Measurements from ENCODE around the gene ACVRL1. TPM values are rescaled to one million over a fixed set of nuclear protein-coding genes. Genes with fewer than 3 reads are reported as not detected.

Gene ACVRL1
- total RNA-seq, 2 experiments from 2014 or later: not detected

DNA sequence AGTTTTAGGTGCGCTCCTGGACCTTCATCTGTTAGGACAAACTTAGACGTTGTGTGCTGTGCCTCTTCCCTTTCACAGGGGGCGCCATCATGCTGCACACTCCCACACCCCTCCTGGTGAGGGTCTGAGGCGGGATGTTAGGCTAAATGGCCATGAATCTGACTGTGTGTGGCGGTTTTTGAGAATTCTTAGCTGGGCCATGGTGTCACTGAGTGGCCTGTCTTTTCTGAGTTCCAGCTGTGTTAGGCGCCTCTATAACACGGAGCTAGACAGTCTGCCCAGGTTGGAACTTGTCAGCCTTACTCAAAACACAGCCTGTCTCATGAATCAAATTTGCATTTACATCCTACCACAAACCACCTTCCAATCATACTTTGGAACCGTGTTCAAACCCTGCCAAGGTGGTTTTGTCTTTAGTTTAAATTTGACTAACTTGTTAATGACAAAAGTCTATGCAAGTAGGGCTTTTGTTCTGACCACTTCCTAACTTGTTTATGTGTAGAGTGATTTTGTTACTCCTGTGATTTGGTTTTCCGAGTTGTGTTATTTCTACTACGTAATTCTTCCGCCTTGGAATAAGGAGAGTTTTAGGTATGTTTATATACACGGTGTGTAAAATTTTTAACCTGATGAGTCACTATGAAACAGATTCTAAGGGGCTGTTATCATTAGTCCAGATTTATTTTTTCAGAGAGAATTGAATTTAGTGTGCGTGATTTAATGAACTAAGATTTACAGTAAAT is 63.8 kb downstream of the ACVRL1 start:
- peak; percentile 83 for ATAC-seq
- CTCF ChIA-PET: interaction anchor here (0.9 to 4.0 kb wide), 20 partner anchors 10 to 602 kb away, joined by 3 to 62 read pairs (median 8); partner anchors contain the start of genes ACVR1B, ANKRD33 and NR4A1
- peaks cover 12% of the 10 kb centered on the region for H3K36me3 Mint-ChIP-seq (ENCODE audit: low read depth)

DNA sequence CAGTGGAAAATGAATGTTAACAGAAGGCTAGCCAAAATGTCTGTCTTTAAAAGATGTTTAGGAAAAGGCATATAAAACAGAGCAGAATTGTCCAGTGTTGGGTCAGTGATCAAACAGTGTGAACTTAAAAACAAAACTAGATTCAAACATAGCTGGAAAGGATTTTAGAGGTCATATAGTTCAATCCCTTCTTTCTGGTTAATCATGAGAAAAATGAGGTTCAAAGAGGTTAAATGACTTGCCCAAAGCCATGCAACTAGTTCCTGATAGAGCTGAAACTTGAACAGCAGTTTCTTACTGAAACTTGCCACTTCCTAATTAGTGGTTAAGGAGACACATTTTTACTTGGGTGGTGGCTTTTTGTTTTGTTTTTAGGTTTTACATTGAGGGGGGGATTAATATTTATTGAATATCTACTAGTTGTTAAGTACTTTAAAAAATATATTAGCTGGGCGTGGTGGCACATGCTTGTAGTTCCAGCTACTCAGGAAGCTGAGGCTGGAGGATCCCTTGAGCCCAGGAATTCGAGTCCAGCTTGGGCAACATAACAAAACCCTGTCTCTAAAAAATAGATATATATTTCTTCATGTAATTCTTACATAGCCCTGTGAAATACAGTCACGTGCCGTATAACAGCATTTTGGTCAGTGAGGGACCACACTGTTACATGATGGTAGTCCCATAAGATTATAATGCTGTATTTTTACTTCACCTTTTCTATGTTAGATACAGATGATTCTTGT is 64.5 kb downstream of the ACVRL1 start:
- POLR2A ChIA-PET: no interaction called here
- H3K4me1 Mint-ChIP-seq (ENCODE audit: low read depth): peaks cover 70% of the 10 kb centered on the region
- peak overlapping the region; percentile 80 for H3K27ac Mint-ChIP-seq
- CTCF ChIA-PET: interaction anchor here (1.0 to 4.0 kb wide), 13 partner anchors 10 to 84 kb away, joined by 3 to 62 read pairs (median 8); partner anchors contain the start of genes ACVR1B and ANKRD33
- no peaks in the 10 kb centered on the region for H3K9me3 Mint-ChIP-seq (ENCODE audit: insufficient read depth)
- ATAC-seq (no peak), DNase-seq (no peak)
- H3K4me3 Mint-ChIP-seq: peak overlapping the region; percentile 62
- H3K36me3 Mint-ChIP-seq (ENCODE audit: low read depth): peaks cover 20% of the 10 kb centered on the region
- peaks cover 8% of the 10 kb centered on the region for H3K27me3 Mint-ChIP-seq (ENCODE audit: low read depth)

More for the DNA sequence above, 63.8 kb downstream of the ACVRL1 start:
- Mint-ChIP-seq H3K4me3 (peak overlapping the region; percentile 62), H3K9me3 (ENCODE audit: insufficient read depth) (no peaks in the 10 kb centered on the region), H3K4me1 (ENCODE audit: low read depth) (peaks cover 62% of the 10 kb centered on the region), H3K27ac (peak overlapping the region; percentile 80), H3K27me3 (ENCODE audit: low read depth) (peaks cover 8% of the 10 kb centered on the region)
- DNase-seq: peak; percentile 71
- POLR2A ChIA-PET: interaction anchor here (0.9 kb wide), 1 partner anchor 13 kb away, joined by 3 read pairs; no protein-coding TSS in a partner anchor

DNA sequence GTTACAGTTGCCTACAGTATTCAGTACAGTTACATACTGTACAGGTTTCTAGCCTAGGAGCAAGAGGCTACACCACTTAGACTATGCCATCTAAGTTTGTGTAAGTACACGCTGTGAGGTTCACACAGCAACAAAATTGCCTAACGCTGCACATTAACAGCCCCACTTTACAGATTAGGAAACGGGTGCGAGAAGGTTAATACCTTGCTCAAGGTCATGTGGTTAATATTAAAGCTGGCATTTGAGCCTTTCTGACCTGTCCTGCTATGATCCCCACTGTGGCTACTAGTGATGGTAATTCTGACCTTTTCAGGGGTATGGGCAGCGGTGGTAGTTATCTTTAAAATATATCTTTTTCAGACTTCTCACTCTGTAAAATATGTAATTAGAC is 65.1 kb downstream of the ACVRL1 start:
- ChIA-PET CTCF (interaction anchor here (1.0 to 4.0 kb wide), 9 partner anchors 9 to 60 kb away, joined by 3 to 62 read pairs (median 11); no protein-coding TSS in a partner anchor), POLR2A (no interaction called here)
- Mint-ChIP-seq H3K27ac (peak overlapping the region; percentile 75), H3K27me3 (ENCODE audit: low read depth) (peaks cover 8% of the 10 kb centered on the region), H3K9me3 (ENCODE audit: insufficient read depth) (no peaks in the 10 kb centered on the region), H3K4me1 (ENCODE audit: low read depth) (peaks cover 72% of the 10 kb centered on the region), H3K4me3 (peak overlapping the region; percentile 52), H3K36me3 (ENCODE audit: low read depth) (peaks cover 21% of the 10 kb centered on the region)
- ATAC-seq: peak; percentile 24
- DNase-seq: no peak

DNA sequence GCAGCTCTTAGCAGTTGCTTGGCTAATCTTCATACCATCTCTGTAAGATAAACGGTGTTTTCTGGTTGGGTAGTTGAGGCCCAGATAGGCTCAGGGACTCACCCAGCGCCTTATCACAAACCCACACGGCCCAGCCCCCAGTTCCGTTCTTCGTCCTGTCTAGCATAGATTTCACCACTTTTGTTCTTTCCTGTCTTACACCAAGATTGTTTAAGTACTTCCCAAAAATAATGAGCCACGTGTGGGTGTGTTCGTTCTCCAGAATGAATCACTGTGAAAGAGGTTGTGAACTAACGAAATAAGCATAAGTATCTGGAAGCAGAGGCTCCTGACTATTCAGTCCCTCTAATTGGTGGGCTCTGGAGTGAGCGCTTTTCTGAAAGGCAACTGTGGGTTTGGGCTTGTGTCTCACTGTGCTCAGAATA is 65.6 kb downstream of the ACVRL1 start:
- peak; percentile 69 for ATAC-seq
- peak overlapping the region; percentile 75 for H3K27ac Mint-ChIP-seq
- ChIA-PET CTCF (interaction anchor here (1.2 to 4.0 kb wide), 4 partner anchors 9 to 52 kb away, joined by 3 to 62 read pairs (median 30); no protein-coding TSS in a partner anchor), POLR2A (no interaction called here)
- H3K27me3 Mint-ChIP-seq (ENCODE audit: low read depth): peaks cover 8% of the 10 kb centered on the region
- no peaks in the 10 kb centered on the region for H3K9me3 Mint-ChIP-seq (ENCODE audit: insufficient read depth)
- H3K4me1 Mint-ChIP-seq (ENCODE audit: low read depth): peaks cover 73% of the 10 kb centered on the region
- DNase-seq: peak; percentile 68
- peak overlapping the region; percentile 52 for H3K4me3 Mint-ChIP-seq
- peaks cover 21% of the 10 kb centered on the region for H3K36me3 Mint-ChIP-seq (ENCODE audit: low read depth)

Other genes with a start within 250 kb of the ACVRL1 start
- under 1 TPM; 0.32 to 0.37 TPM for gene FIGNL2, start 58.8 kb upstream of the ACVRL1 start, total RNA-seq
- not detected for gene ANKRD33, start 19.4 kb upstream of the ACVRL1 start, total RNA-seq
- gene ACVR1B, start 44.2 kb downstream of the ACVRL1 start, total RNA-seq: 1 to 10 TPM; 7.8 to 8.8 TPM
- 10 to 100 TPM; 11.0 to 12.5 TPM for gene TAMALIN, start 99.4 kb downstream of the ACVRL1 start, total RNA-seq
- 1 to 10 TPM; 4.3 to 5.6 TPM for gene NR4A1, start 143.9 kb downstream of the ACVRL1 start, total RNA-seq
- 10 to 100 TPM; 28.8 to 31.1 TPM for gene ATG101, start 162.5 kb downstream of the ACVRL1 start, total RNA-seq
- not detected for gene SMIM41, start 172.2 kb downstream of the ACVRL1 start, total RNA-seq

All from activated CD8-positive, alpha-beta T cell treated with anti-CD3 and anti-CD28 coated beads, Interleukin-2, amount 10 ng/mL, durations not matched to agents 7 days and 5 days (primary cell).